ENCODE results near the gene ASB8. TPM values are rescaled to one million over a fixed set of nuclear protein-coding genes. Genes with fewer than 3 reads are reported as not detected.

Gene ASB8, protein sequence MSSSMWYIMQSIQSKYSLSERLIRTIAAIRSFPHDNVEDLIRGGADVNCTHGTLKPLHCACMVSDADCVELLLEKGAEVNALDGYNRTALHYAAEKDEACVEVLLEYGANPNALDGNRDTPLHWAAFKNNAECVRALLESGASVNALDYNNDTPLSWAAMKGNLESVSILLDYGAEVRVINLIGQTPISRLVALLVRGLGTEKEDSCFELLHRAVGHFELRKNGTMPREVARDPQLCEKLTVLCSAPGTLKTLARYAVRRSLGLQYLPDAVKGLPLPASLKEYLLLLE
- total RNA-seq: 10 to 100 TPM; 22.6 to 35.7 TPM

DNA sequence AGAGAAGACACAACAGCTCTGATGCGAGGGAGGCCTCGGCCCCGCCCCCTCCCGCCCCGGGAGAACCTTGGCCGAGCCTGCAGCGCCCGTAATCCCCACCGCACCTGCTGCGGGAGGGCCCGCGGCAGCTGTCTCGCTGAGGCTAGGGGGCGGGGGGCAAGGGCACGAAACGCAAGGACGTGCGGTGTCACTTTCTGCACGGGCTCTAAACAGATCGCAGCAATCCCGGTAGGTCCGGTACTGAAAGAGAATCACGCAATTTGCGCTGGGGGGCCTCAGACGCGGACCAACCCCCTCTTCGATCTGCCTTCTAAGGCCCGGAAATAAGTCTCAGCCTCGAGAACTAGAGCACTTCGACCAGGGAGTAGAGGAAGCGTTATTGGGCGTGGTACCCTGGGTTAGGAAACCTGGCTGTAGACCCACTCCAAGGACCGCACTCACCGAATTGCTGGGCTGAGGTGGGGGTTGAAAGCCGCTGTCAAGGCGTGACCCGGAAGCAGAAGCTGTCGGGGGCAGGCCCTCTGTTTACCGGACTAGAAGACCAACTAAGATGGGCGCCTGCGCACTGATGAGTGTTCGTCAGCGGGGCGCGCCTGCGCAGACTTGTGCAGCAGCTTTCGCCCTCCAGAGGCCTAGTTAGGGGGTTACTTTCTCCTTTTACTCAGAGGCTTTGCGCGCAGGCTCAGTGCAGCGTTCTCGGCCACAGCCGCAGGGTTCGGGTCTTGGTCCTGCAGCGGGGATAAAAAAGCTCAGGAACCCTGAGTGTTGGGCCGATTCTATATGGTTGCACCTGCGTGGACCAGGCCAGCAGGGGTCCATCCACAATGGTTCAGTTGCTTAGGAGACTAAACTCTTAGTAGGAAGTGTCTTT lies at the start of gene ASB8:
ASB8 (minus strand) TSS at position 498 of the 871 bp plus-strand sequence. CDS start 4,019 bp downstream, outside the sequence.
- Mint-ChIP-seq H3K4me1 (peaks cover 14% of the 10 kb centered on the region), H3K36me3 (ENCODE audit: low read depth) (peaks cover 23% of the 10 kb centered on the region), H3K9me3 (no peaks in the 10 kb centered on the region), H3K4me3 (peak within 1 kb of the TSS; percentile 85), H3K27ac (peak within 1 kb of the TSS; percentile 89), H3K27me3 (no peaks in the 10 kb centered on the region)
- peak; percentile 97 for ATAC-seq (replicated peaks)

DNA sequence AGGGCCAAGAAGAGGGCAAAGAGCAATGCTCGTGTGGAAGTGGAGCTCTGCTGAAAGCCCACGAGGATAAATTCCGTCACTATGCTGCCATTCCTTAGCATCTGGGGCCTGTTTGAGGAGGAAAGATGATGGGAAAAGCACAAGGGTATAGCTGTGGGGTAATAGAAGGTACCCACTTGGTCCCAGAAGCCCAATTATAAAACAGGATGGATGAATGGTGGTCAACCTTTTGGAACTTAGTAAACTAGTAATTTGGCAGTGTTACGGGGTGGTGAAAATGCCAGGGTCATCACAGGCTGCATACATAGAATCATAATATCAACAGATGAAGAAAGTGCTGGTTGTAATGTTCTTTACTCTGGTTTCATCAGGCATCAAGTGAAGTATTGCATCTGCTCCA lies 45.9 kb upstream of the ASB8 start, which contains the start of gene OR10AD1:
OR10AD1 (minus strand) TSS at position 101 of the 400 bp plus-strand sequence; CDS start at position 101, 0 bp downstream.
- Mint-ChIP-seq H3K36me3 (ENCODE audit: low read depth) (peaks cover 5% of the 10 kb centered on the region), H3K27me3 (no peaks in the 10 kb centered on the region), H3K27ac (no peak within 1 kb of the TSS), H3K9me3 (peaks cover 26% of the 10 kb centered on the region), H3K4me3 (no peak within 1 kb of the TSS), H3K4me1 (peaks cover 26% of the 10 kb centered on the region)
- ATAC-seq (replicated peaks): no peak

DNA sequence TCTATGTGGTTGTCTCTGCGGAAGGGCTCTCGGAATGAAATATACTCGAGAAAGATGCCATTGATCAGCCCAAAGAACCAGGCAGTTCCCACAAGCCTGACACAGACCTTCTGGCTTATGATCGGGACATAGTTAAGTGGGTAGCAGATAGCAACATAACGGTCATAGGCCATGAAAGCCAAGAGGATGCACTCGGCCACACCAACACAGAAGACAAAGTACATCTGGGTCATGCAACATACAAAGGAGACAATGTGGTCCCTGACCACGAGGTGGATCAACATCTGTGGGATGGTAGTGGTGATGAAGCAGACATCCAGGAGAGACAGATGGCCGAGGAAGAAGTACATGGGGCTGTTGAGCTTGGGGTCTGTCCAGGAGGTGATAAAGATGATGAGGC lies 45.5 kb upstream of the ASB8 start:
- peaks cover 5% of the 10 kb centered on the region for H3K36me3 Mint-ChIP-seq (ENCODE audit: low read depth)
- no peaks in the 10 kb centered on the region for H3K27me3 Mint-ChIP-seq
- peaks cover 26% of the 10 kb centered on the region for H3K4me1 Mint-ChIP-seq
- H3K9me3 Mint-ChIP-seq: peaks cover 26% of the 10 kb centered on the region
- no peak overlapping the region for H3K27ac Mint-ChIP-seq
- ATAC-seq (replicated peaks): no peak
- no peak overlapping the region for H3K4me3 Mint-ChIP-seq

DNA sequence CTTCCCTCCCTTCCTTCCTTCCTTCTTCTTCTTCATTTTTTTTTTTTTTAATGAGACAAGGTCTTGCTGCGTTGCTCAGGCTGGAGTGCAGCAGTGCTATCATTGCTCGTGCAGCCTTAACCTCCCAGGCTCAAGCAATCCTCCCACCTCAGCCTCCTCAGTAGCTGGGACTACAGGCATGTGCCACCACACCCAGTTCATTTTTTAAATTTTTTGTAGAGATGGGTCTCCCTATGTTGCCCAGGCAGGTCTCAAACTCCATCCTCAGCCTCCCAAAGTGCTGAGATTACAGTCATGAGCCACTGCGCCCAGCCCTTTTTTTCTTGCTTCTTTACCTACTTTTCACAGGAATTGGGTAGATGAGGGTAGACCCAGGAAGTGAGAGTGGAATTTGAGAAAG lies 44.2 kb upstream of the ASB8 start:
- no peak for ATAC-seq (replicated peaks)
- peaks cover 26% of the 10 kb centered on the region for H3K4me1 Mint-ChIP-seq
- peaks cover 20% of the 10 kb centered on the region for H3K9me3 Mint-ChIP-seq
- no peaks in the 10 kb centered on the region for H3K27me3 Mint-ChIP-seq
- peaks cover 5% of the 10 kb centered on the region for H3K36me3 Mint-ChIP-seq (ENCODE audit: low read depth)
- H3K4me3 Mint-ChIP-seq: no peak overlapping the region
- H3K27ac Mint-ChIP-seq: no peak overlapping the region

DNA sequence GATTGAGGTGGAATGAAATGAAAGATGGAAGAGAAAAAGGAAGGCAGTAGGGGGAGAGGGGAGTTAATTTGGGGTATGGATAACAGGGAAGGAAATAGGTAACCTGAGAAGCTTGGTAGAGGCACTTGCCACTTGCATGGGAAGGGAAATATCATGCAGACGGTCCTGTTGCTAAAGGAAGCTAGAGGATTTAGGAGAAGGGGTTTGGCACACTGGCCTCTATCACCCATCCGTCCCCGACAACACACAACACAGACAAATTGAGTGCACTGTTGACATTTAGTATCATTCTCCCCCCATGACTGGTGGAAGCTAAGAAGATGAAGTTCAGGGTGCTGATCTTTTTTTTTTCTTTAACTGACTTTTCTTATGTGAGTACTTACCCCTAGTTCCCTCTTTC lies 43.8 kb upstream of the ASB8 start:
- Mint-ChIP-seq H3K27me3 (no peaks in the 10 kb centered on the region), H3K36me3 (ENCODE audit: low read depth) (peaks cover 5% of the 10 kb centered on the region), H3K4me3 (peak overlapping the region; percentile 81), H3K27ac (peak overlapping the region; percentile 98), H3K4me1 (peaks cover 26% of the 10 kb centered on the region), H3K9me3 (peaks cover 18% of the 10 kb centered on the region)
- no peak for ATAC-seq (replicated peaks)

DNA sequence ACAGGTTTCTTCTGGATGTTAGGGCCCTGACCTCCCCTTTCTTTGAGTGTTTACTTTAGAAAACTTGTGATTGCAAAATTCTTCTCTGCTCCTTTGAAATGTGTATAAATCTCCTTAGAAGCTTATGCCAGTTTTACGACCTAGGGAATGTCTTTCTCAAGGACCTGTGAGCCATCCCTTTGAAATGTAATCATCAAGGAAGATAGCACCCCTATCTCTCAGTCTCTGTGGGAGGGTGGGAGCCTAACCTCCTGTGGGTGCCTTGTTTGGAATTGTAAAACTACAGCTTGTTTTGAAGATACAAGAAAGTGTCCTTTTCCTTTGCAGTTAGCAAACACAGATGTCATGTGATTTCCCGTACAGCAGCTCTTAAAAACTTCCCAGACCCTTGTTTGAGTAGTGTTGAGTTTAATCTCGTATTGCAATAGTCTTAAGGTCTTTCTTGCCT lies 42.5 kb upstream of the ASB8 start:
- ATAC-seq (replicated peaks): no peak
- peak overlapping the region; percentile 98 for H3K27ac Mint-ChIP-seq
- H3K27me3 Mint-ChIP-seq: no peaks in the 10 kb centered on the region
- H3K4me1 Mint-ChIP-seq: peaks cover 26% of the 10 kb centered on the region
- H3K4me3 Mint-ChIP-seq: peak overlapping the region; percentile 81
- H3K36me3 Mint-ChIP-seq (ENCODE audit: low read depth): peaks cover 4% of the 10 kb centered on the region
- peaks cover 18% of the 10 kb centered on the region for H3K9me3 Mint-ChIP-seq

DNA sequence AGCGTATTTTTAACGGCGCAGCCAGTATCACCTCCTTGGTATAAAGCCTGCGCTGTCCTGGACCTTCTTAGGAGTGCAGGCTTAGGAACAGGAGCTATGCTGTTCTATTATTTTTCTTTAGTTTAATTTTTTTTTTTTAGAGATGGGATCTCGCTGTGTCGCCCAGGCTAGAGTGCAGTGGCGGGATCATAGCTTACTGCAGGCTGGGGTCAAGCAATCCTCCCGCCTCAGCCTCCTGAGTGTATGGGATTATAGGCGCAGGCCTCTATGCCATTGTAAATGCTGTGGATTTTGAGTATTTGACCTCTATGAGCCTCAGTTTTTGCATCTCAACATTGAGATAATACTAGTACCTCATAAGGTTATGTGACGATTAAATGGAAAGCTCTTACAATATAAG lies 41.7 kb upstream of the ASB8 start:
- no peak for ATAC-seq (replicated peaks)
- Mint-ChIP-seq H3K36me3 (ENCODE audit: low read depth) (no peaks in the 10 kb centered on the region), H3K27me3 (no peaks in the 10 kb centered on the region), H3K9me3 (peaks cover 13% of the 10 kb centered on the region), H3K4me1 (peaks cover 21% of the 10 kb centered on the region), H3K4me3 (peak overlapping the region; percentile 81), H3K27ac (peak overlapping the region; percentile 98)

DNA sequence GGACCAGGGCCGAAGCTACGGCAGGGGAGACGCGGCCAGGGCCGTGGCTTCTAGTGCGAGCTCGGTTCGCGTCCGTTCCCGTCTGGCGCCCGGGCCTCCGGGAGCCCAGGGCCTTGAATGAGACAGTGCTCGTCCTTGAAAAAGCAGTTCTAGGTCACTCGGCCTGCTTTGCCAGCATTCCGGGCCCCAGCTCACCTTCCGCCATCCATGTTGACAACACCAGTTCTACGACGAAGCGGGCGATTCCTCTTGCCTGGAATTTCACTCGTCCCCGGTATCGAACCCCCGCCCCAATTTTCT lies 41.3 kb upstream of the ASB8 start:
- Mint-ChIP-seq H3K9me3 (peaks cover 13% of the 10 kb centered on the region), H3K27ac (peak overlapping the region; percentile 98), H3K27me3 (no peaks in the 10 kb centered on the region), H3K4me1 (peaks cover 21% of the 10 kb centered on the region), H3K4me3 (peak overlapping the region; percentile 81), H3K36me3 (ENCODE audit: low read depth) (no peaks in the 10 kb centered on the region)
- ATAC-seq (replicated peaks): peak; percentile 28

DNA sequence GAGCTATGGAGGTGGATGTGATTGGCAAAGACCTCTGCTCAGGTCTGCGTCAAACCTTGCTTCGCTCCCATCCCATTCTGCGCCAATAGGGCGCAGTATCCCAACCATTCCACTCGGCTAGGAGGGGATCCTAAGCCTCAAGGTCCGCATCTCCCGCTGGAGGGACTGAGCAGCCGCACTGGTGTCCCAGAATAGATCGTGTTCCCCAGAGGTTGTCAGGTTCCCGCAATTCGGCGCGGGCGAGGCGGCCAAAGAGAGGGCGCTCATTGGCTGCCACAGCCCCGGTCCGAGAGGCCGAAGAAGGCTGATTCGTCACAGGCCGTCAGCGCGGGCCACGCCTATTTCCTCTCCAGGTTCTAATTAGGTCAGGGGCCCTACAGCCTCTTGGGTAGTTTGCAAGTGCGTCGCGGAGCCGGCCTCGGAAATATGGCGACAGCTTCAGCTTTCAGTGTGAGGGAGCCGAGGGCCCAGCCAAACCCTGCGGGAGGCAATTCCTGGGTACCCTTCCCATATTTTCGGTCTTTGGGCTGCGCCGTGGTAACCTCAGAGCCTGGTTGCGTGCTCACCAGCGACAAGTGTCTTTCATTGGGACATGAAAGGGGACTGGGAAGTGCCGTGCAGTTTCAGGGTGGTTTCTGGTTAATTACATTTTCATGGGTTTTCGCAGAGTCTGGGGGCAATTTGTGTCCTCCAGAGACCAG lies 40.8 kb upstream of the ASB8 start:
- H3K36me3 Mint-ChIP-seq (ENCODE audit: low read depth): no peaks in the 10 kb centered on the region
- ATAC-seq (replicated peaks): peak; percentile 99
- H3K27me3 Mint-ChIP-seq: no peaks in the 10 kb centered on the region
- peak overlapping the region; percentile 98 for H3K27ac Mint-ChIP-seq
- peaks cover 13% of the 10 kb centered on the region for H3K9me3 Mint-ChIP-seq
- peak overlapping the region; percentile 81 for H3K4me3 Mint-ChIP-seq
- peaks cover 21% of the 10 kb centered on the region for H3K4me1 Mint-ChIP-seq

DNA sequence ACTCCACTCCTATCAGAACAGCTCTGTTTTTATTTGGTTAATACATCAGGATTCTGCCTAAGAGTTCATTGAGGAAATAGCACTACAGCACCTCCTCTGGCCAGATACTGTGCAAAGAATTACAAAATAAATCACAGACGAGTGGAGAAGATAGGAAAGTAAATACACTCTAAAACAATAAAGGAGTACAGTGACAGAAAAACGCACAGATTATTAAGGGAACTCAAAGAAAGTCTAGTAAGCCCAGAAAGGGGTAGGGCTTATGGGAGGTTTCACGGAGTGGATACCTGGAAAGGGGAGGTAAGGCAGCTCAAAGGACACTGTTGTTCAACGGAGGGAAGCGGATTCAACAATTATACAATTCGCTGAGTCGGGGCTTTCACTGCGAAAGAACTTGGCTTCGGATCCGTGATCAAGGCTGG lies 40.2 kb upstream of the ASB8 start:
- Mint-ChIP-seq H3K4me3 (peak overlapping the region; percentile 81), H3K9me3 (peaks cover 10% of the 10 kb centered on the region), H3K27ac (peak overlapping the region; percentile 98), H3K27me3 (no peaks in the 10 kb centered on the region), H3K36me3 (ENCODE audit: low read depth) (no peaks in the 10 kb centered on the region), H3K4me1 (peaks cover 21% of the 10 kb centered on the region)
- peak; percentile 30 for ATAC-seq (replicated peaks)

DNA sequence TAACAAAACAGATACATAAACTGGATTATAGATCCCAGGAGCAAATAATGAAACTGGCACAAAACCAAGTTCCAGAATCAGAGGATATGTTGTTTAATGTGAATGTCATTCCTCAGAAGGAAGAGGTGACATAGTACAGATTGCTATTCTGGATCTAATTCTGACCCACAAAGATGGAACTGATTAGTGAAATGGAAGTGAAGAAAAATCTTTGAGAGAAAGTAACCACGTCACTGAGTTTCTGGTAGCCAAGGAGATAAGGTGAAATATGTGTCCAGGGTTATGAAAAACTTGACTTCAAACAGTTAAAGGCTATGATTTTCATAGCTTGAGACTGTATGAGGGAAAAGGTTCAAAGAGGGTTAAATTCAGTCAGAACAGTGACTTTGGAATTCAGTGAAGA lies 37.5 kb upstream of the ASB8 start:
- peaks cover 8% of the 10 kb centered on the region for H3K27me3 Mint-ChIP-seq
- no peak overlapping the region for H3K27ac Mint-ChIP-seq
- H3K36me3 Mint-ChIP-seq (ENCODE audit: low read depth): no peaks in the 10 kb centered on the region
- H3K4me1 Mint-ChIP-seq: peaks cover 5% of the 10 kb centered on the region
- H3K4me3 Mint-ChIP-seq: no peak overlapping the region
- no peaks in the 10 kb centered on the region for H3K9me3 Mint-ChIP-seq
- no peak for ATAC-seq (replicated peaks)

DNA sequence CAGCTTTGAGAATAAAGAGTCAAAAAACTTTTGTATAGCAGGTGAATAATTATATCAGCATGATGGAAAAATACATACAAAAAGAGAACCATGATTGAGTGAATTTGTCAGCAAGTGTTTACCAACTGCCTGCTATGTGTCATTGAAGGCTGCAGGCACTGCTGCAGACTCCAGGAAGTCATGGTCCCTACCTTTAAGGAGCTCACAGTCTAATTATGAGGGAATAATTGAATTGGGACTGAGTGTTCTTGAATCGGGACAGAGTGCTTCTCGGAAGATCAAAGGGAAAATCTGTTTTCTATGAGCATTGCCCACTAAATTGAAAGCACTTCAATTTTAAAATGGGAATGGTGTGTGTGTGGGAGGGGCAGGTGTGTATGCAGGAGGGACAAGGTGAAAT lies 36.3 kb upstream of the ASB8 start:
- peaks cover 8% of the 10 kb centered on the region for H3K27me3 Mint-ChIP-seq
- no peaks in the 10 kb centered on the region for H3K36me3 Mint-ChIP-seq (ENCODE audit: low read depth)
- H3K4me3 Mint-ChIP-seq: no peak overlapping the region
- no peak for ATAC-seq (replicated peaks)
- no peaks in the 10 kb centered on the region for H3K4me1 Mint-ChIP-seq
- no peak overlapping the region for H3K27ac Mint-ChIP-seq
- H3K9me3 Mint-ChIP-seq: no peaks in the 10 kb centered on the region

DNA sequence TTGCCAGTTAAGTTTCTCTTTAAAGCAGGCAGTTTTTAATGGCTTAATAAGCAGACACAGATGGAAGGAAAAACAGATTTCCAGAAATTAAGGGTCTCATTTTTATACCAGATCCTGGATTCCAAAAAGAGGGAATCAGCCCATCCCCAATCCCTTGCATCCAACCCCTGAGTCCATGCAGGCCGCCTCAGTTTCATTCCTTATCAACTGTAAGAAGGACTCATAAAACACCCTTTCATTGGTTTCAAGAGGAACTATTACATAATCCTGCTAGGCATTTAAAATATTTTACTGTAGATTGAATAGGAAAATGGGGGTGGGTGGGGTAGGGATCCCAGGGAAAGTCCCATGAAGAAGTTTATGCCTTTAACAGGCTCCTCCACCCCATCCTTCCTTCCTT lies 35.5 kb upstream of the ASB8 start:
- Mint-ChIP-seq H3K9me3 (no peaks in the 10 kb centered on the region), H3K4me1 (no peaks in the 10 kb centered on the region), H3K27me3 (peaks cover 8% of the 10 kb centered on the region), H3K36me3 (ENCODE audit: low read depth) (no peaks in the 10 kb centered on the region), H3K4me3 (no peak overlapping the region), H3K27ac (no peak overlapping the region)
- no peak for ATAC-seq (replicated peaks)

DNA sequence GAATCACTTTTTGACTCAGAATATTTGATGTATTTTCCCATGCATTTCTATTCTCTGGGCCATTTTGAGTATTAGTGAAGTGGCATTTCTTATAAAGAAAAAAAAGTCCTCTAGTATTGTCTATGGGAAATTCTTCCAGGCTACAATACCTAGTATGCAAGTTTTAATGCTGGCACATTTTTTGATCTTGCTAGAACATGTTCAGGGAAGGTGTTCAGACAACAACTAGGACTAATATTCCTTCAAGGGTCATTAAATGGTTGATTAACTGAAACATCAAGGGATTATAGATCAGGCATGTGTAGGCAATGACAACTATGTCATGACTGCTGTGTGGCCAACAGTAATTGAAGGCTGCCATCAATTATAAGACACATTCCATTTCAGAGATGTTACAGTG lies 33.8 kb upstream of the ASB8 start:
- ATAC-seq (replicated peaks): no peak
- Mint-ChIP-seq H3K9me3 (no peaks in the 10 kb centered on the region), H3K27ac (no peak overlapping the region), H3K27me3 (peaks cover 8% of the 10 kb centered on the region), H3K4me3 (no peak overlapping the region), H3K4me1 (no peaks in the 10 kb centered on the region), H3K36me3 (ENCODE audit: low read depth) (no peaks in the 10 kb centered on the region)

Measured in activated T-helper 17 cell treated with anti-CD3 and anti-CD28 coated beads, Interleukin-2, amount 50 U/mL, for 72 hours (primary cell).